Parathyroid adenoma (tissue), 2 donors: Measurements from ENCODE around the gene FAM111B.
"Not testable (repeated sequence)": the region's sequence is repeated elsewhere in the genome, so short reads cannot be mapped to it uniquely, and the experiment has no call there.

Experiments
- H2AFZ ChIP-seq: fragments of 300-600 bp; sonication (generic); one replicate; pipeline ENCODE4 v1.7.0; 2017; ENCODE audit warnings: antibody characterized with exemption, mild to moderate bottlenecking
- H3K27ac ChIP-seq: fragments of 300-600 bp; sonication (generic); one replicate; pipeline ENCODE4 v1.7.0; 2017
- H3K27me3 ChIP-seq: fragments of 300-600 bp; sonication (generic); one replicate; pipeline ENCODE4 v1.7.0; 2017; ENCODE audit warnings: low read length; ENCODE audit not compliant: control insufficient read depth, insufficient read depth
- H3K36me3 ChIP-seq: fragments of 300-600 bp; sonication (generic); one replicate; pipeline ENCODE4 v1.7.0; 2017; ENCODE audit warnings: low read length; ENCODE audit not compliant: control insufficient read depth, insufficient read depth
- H3K4me1 ChIP-seq: fragments of 300-600 bp; sonication (generic); one replicate; pipeline ENCODE4 v1.7.0; 2017; ENCODE audit warnings: control low read depth
- H3K4me2 ChIP-seq: fragments of 300-600 bp; sonication (generic); one replicate; pipeline ENCODE4 v1.7.0; 2017; ENCODE audit warnings: low read length
- H3K4me3 ChIP-seq: fragments of 300-600 bp; sonication (generic); one replicate; pipeline ENCODE4 v1.7.0; 2017; ENCODE audit warnings: low read depth, low read length
- H3K79me2 ChIP-seq: fragments of 300-600 bp; sonication (generic); one replicate; pipeline ENCODE4 v1.7.0; 2017; ENCODE audit warnings: control low read depth
- H3K9ac ChIP-seq: fragments of 300-600 bp; sonication (generic); one replicate; pipeline ENCODE4 v1.7.0; 2017; ENCODE audit warnings: mild to moderate bottlenecking
- H3K9me3 ChIP-seq: fragments of 300-600 bp; sonication (generic); one replicate; pipeline ENCODE4 v1.7.0; 2017; ENCODE audit warnings: low read length; ENCODE audit not compliant: control insufficient read depth
- CTCF ChIP-seq: fragments of 300-600 bp; sonication (generic); IDR thresholded peaks from one replicate; pipeline ENCODE4 v1.7.0; 2017; ENCODE audit warnings: antibody characterized with exemption, mild to moderate bottlenecking
- donor health status: primary hyperparathyroidism.

FAM111B gene

GRCh38 chr11:59117774-59118173, 10.7 kb downstream of the FAM111B start:
- no peak overlapping the region for H3K4me2 ChIP-seq
- H3K4me3 ChIP-seq, result no peak overlapping the region
- no peak overlapping the region for H2AFZ ChIP-seq
- no peaks in the 10 kb centered on the region for H3K79me2 ChIP-seq
- no peaks in the 10 kb centered on the region for H3K4me1 ChIP-seq
- no peaks in the 10 kb centered on the region for H3K9me3 ChIP-seq
- H3K9ac ChIP-seq, result no peak overlapping the region
- no peak overlapping the region for H3K27ac ChIP-seq
- H3K27me3 ChIP-seq, result no peaks in the 10 kb centered on the region
- TF ChIP-seq CTCF, result no peak
- H3K36me3 ChIP-seq, result no peaks in the 10 kb centered on the region

GRCh38 chr11:59119826-59120225, 12.8 kb downstream of the FAM111B start:
- H3K27ac ChIP-seq, result no peak overlapping the region
- H3K27me3 ChIP-seq, result no peaks in the 10 kb centered on the region
- H3K4me3 ChIP-seq, result no peak overlapping the region
- no peaks in the 10 kb centered on the region for H3K4me1 ChIP-seq
- no peaks in the 10 kb centered on the region for H3K36me3 ChIP-seq
- H3K9me3 ChIP-seq, result no peaks in the 10 kb centered on the region
- H3K79me2 ChIP-seq, result no peaks in the 10 kb centered on the region
- no peak overlapping the region for H3K9ac ChIP-seq
- no peak overlapping the region for H2AFZ ChIP-seq
- TF ChIP-seq CTCF, result no peak
- no peak overlapping the region for H3K4me2 ChIP-seq

- no peak overlapping the region for H3K4me2 ChIP-seq
- no peaks in the 10 kb centered on the region for H3K27me3 ChIP-seq
- H3K79me2 ChIP-seq, result no peaks in the 10 kb centered on the region
- TF ChIP-seq CTCF, result peak; percentile 93
- peaks cover 4% of the 10 kb centered on the region for H3K4me1 ChIP-seq
- H3K9me3 ChIP-seq, result no peaks in the 10 kb centered on the region
- H3K36me3 ChIP-seq, result no peaks in the 10 kb centered on the region
- H2AFZ ChIP-seq, result peak overlapping the region; percentile 89
- no peak overlapping the region for H3K4me3 ChIP-seq
- no peak overlapping the region for H3K9ac ChIP-seq
- H3K27ac ChIP-seq, result no peak overlapping the region
These were observed 28.8 kb downstream of the FAM111B start for GRCh38 chr11:59135648-59136461.

GRCh38 chr11:59136551-59136950, 29.5 kb downstream of the FAM111B start:
- H3K9ac ChIP-seq, H3K4me3 ChIP-seq, H3K4me2 ChIP-seq, H3K4me1 ChIP-seq, H3K9me3 ChIP-seq, H2AFZ ChIP-seq, H3K36me3 ChIP-seq, H3K79me2 ChIP-seq, H3K27me3 ChIP-seq, H3K27ac ChIP-seq: not testable (repeated sequence)

GRCh38 chr11:59137190-59137589, 30.2 kb downstream of the FAM111B start:
- H2AFZ ChIP-seq, result no peak overlapping the region
- H3K79me2 ChIP-seq, result no peaks in the 10 kb centered on the region
- no peaks in the 10 kb centered on the region for H3K9me3 ChIP-seq
- no peak overlapping the region for H3K27ac ChIP-seq
- H3K4me1 ChIP-seq, result peaks cover 4% of the 10 kb centered on the region
- no peak overlapping the region for H3K9ac ChIP-seq
- H3K4me3 ChIP-seq, result no peak overlapping the region
- H3K36me3 ChIP-seq, result no peaks in the 10 kb centered on the region
- TF ChIP-seq CTCF, result no peak
- no peak overlapping the region for H3K4me2 ChIP-seq
- H3K27me3 ChIP-seq, result no peaks in the 10 kb centered on the region
